Upper lobe of right lung (tissue), 1 donor: ENCODE data around the gene FITM1. TPM values are rescaled to one million over a fixed set of nuclear protein-coding genes. Genes with fewer than 3 reads are reported as not detected.

ENCODE experiments used
- ATAC-seq: fragments of 200-7000 bp; cut with Tn5 transposase; one replicate; pipeline ENCODE4 v1.9.1; 2020; ENCODE audit warnings: mild to moderate bottlenecking, moderate library complexity
- DNase-seq: peaks from one replicate; pipeline ENCODE4 v3.0.0-alpha.2; 2020
- H3K27ac ChIP-seq: fragments of 200-600 bp; one replicate; pipeline ENCODE4 v1.8.0; 2022
- H3K27me3 ChIP-seq: fragments of 200-600 bp; one replicate; pipeline ENCODE4 v1.8.0; 2022; ENCODE audit warnings: mild to moderate bottlenecking
- H3K36me3 ChIP-seq: fragments of 200-600 bp; one replicate; pipeline ENCODE4 v1.8.0; 2022
- H3K4me1 ChIP-seq: fragments of 200-600 bp; one replicate; pipeline ENCODE4 v1.8.0; 2022
- H3K4me3 ChIP-seq: fragments of 200-600 bp; one replicate; pipeline ENCODE4 v1.8.0; 2022; ENCODE audit warnings: mild to moderate bottlenecking
- H3K9me3 ChIP-seq: fragments of 200-600 bp; one replicate; pipeline ENCODE4 v1.8.0; 2022
- intact Hi-C: fragments of 100-400 bp; cut with DNase I; formaldehyde crosslinking; loops from one replicate; pipeline ENCODE4 v1.11.0; 2022
- total RNA-seq: library from RNA; stranded (reverse); fragmentation: NEBNext Ultra II Directional; extraction: Animal tissue kit (Norgen Biotek cat#: 25700); gene quantifications from one replicate; pipeline ENCODE4 v1.2.1, GENCODE V29; 2021
- TF ChIP-seq, protein P1 (sequence below): fragments of 200-600 bp; IDR thresholded peaks from one replicate; pipeline ENCODE4 v1.8.0; 2022; ENCODE audit warnings: antibody characterized with exemption
- donor health status: DM: no; HTN: yes; CAD: no; lungs with severe emphysema.

Gene FITM1
- total RNA-seq, 1 donor from 2014 or later, result 1.1 TPM

DNA sequence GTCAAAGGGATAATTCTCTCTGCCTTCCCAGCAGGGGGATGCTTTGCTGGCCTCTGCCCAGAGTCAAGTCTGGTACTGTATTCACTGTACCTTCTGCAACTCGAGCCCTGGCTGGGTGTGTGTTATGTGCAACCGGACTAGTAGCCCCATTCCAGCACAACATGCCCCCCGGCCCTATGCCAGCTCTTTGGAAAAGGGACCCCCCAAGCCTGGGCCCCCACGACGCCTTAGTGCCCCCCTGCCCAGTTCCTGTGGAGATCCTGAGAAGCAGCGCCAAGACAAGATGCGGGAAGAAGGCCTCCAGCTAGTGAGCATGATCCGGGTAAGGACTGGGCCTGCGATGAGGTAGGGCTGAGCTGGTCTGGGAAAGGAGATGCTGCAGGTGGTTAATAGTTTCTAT, 20.1 kb downstream of the FITM1 start:
- DNase-seq, result no peak
- H3K27ac ChIP-seq, result no peak overlapping the region
- no peak overlapping the region for H3K4me3 ChIP-seq
- no peaks in the 10 kb centered on the region for H3K27me3 ChIP-seq
- H3K4me1 ChIP-seq, result peaks cover 18% of the 10 kb centered on the region
- no peak for ATAC-seq
- TF ChIP-seq, protein P1, sequence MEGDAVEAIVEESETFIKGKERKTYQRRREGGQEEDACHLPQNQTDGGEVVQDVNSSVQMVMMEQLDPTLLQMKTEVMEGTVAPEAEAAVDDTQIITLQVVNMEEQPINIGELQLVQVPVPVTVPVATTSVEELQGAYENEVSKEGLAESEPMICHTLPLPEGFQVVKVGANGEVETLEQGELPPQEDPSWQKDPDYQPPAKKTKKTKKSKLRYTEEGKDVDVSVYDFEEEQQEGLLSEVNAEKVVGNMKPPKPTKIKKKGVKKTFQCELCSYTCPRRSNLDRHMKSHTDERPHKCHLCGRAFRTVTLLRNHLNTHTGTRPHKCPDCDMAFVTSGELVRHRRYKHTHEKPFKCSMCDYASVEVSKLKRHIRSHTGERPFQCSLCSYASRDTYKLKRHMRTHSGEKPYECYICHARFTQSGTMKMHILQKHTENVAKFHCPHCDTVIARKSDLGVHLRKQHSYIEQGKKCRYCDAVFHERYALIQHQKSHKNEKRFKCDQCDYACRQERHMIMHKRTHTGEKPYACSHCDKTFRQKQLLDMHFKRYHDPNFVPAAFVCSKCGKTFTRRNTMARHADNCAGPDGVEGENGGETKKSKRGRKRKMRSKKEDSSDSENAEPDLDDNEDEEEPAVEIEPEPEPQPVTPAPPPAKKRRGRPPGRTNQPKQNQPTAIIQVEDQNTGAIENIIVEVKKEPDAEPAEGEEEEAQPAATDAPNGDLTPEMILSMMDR, result no peak
- peaks cover 69% of the 10 kb centered on the region for H3K36me3 ChIP-seq
- no peaks in the 10 kb centered on the region for H3K9me3 ChIP-seq
- intact Hi-C loops, result no loop called here

DNA sequence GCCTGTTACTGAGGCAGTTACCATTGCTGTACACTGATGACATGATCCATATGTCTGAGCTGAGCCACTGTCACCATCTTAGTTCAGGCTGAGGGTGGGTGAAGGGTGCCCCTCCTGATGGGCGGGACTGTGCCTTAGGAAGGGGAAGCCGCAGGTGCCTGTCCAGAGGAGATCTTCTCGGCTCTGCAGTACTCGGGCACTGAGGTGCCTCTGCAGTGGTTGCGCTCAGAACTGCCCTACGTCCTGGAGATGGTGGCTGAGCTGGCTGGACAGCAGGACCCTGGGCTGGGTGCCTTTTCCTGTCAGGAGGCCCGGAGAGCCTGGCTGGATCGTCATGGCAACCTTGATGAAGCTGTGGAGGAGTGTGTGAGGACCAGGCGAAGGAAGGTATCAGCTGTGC, 20.5 kb downstream of the FITM1 start:
- TF ChIP-seq, protein P1, result no peak
- Histone ChIP-seq H3K4me1 (peaks cover 14% of the 10 kb centered on the region), H3K9me3 (no peaks in the 10 kb centered on the region), H3K36me3 (peaks cover 73% of the 10 kb centered on the region), H3K27me3 (no peaks in the 10 kb centered on the region), H3K4me3 (no peak overlapping the region), H3K27ac (no peak overlapping the region)
- DNase-seq (no peak), ATAC-seq (no peak)
- intact Hi-C loops, result no loop called here

DNA sequence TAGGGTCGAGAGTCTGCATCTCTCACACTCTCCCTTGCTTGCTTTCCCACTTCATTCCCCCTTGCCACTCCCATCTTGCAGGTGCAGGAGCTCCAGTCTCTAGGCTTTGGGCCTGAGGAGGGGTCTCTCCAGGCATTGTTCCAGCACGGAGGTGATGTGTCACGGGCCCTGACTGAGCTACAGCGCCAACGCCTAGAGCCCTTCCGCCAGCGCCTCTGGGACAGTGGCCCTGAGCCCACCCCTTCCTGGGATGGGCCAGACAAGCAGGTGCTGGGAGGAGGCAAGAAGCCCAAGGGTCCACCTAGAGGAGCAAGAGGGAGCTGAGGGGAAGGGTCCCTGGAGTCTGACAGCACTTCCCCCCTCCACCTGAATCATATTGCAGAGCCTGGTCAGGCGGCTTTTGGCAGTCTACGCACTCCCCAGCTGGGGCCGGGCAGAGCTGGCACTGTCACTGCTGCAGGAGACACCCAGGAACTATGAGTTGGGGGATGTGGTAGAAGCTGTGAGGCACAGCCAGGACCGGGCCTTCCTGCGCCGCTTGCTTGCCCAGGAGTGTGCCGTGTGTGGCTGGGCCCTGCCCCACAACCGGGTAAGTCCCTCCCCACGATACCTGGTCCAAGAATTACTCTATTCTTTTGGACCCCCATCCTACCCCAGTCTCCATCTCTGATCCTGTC, 21.1 kb downstream of the FITM1 start:
- H3K27me3 ChIP-seq, result no peaks in the 10 kb centered on the region
- DNase-seq, result no peak
- ATAC-seq, result no peak
- H3K36me3 ChIP-seq, result peaks cover 79% of the 10 kb centered on the region
- no peaks in the 10 kb centered on the region for H3K9me3 ChIP-seq
- no peak overlapping the region for H3K4me3 ChIP-seq
- H3K27ac ChIP-seq, result no peak overlapping the region
- peaks cover 13% of the 10 kb centered on the region for H3K4me1 ChIP-seq
- intact Hi-C loops, result no loop called here
- TF ChIP-seq, protein P1, result no peak

DNA sequence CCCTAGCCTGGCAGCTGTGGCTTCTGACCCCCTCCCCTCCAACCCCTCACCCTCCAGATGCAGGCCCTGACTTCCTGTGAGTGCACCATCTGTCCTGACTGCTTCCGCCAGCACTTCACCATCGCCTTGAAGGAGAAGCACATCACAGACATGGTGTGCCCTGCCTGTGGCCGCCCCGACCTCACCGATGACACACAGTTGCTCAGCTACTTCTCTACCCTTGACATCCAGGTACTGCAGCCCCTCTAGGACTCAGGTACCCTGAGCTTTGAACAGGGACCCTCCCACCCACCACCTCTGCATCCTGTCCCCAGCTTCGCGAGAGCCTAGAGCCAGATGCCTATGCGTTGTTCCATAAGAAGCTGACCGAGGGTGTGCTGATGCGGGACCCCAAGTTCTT, 24.6 kb downstream of the FITM1 start:
- H3K27me3 ChIP-seq, result no peaks in the 10 kb centered on the region
- no peaks in the 10 kb centered on the region for H3K4me1 ChIP-seq
- intact Hi-C loops, result no loop called here
- TF ChIP-seq, protein P1, result no peak
- no peak for DNase-seq
- no peaks in the 10 kb centered on the region for H3K9me3 ChIP-seq
- peaks cover 86% of the 10 kb centered on the region for H3K36me3 ChIP-seq
- H3K27ac ChIP-seq, result no peak overlapping the region
- no peak for ATAC-seq
- no peak overlapping the region for H3K4me3 ChIP-seq

DNA sequence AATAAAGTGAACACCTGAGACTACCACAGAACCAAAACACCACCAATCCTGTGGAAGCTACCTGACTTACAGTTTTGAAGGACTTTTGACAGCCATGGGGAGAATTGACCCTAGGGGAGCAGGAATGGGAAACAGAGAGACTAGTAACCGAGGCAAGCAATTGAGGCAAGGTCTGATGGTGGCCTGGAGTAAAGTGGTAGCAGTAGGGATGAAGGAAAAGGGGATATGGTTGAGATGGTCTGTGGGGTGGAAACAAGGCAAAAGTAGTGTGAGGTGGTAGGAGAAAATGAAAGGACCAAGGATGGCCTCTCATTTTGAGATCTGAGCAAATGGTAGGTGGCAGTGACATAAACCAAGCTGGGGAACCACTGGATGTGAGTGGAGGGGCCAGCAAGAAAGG, 26.4 kb downstream of the FITM1 start:
- no peaks in the 10 kb centered on the region for H3K9me3 ChIP-seq
- TF ChIP-seq, protein P1, result no peak
- H3K27ac ChIP-seq, result no peak overlapping the region
- intact Hi-C loops, result no loop called here
- ATAC-seq, result no peak
- H3K4me1 ChIP-seq, result peaks cover 6% of the 10 kb centered on the region
- no peaks in the 10 kb centered on the region for H3K27me3 ChIP-seq
- H3K36me3 ChIP-seq, result peaks cover 76% of the 10 kb centered on the region
- H3K4me3 ChIP-seq, result no peak overlapping the region
- DNase-seq, result no peak

DNA sequence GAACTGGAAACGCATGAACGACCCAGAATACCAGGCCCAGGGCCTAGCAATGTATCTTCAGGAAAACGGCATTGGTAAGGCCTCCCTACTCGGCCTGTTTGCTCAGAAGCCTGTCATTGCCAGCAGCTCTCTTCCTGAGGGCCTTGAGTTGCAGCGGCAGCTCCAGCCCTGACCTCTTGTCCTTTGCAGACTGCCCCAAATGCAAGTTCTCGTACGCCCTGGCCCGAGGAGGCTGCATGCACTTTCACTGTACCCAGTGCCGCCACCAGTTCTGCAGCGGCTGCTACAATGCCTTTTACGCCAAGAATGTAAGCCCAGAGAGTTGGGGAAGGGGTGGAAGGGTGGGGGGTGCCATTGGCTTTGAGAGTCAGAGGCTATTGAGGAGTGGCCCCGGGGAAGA, 26.9 kb downstream of the FITM1 start:
- Histone ChIP-seq H3K36me3 (peaks cover 73% of the 10 kb centered on the region), H3K4me3 (no peak overlapping the region), H3K4me1 (peaks cover 11% of the 10 kb centered on the region), H3K27me3 (no peaks in the 10 kb centered on the region), H3K27ac (no peak overlapping the region), H3K9me3 (no peaks in the 10 kb centered on the region)
- ATAC-seq, result no peak
- TF ChIP-seq, protein P1, result no peak
- intact Hi-C loops, result no loop called here
- DNase-seq, result no peak
